Activated CD4-positive, alpha-beta T cell treated with anti-CD3 and anti-CD28 coated beads, Interleukin-2, amount 50 U/mL, for 4 hours (primary cell): ENCODE results near the gene PPP6R3.
"Not testable (repeated sequence)": the region's sequence is repeated elsewhere in the genome, so short reads cannot be mapped to it uniquely, and the experiment has no call there.

ENCODE experiments used
- DNase-seq, 2 experiments: peaks; one replicate each; pipeline ENCODE4 v3.0.0-alpha.2; 2020

Gene PPP6R3

GRCh38 chr11:68459886-68460740 lies 439 bp upstream of the PPP6R3 start:
- DNase-seq: peak; percentile 92 to 94

GRCh38 chr11:68461575-68461917 lies 994 bp downstream of the PPP6R3 start:
- DNase-seq: no peak

- no peak for DNase-seq
These were observed 3.2 kb downstream of the PPP6R3 start for GRCh38 chr11:68463714-68464113.

GRCh38 chr11:68467201-68467834 lies 6.8 kb downstream of the PPP6R3 start:
- no peak for DNase-seq

GRCh38 chr11:68468217-68468828 lies 7.8 kb downstream of the PPP6R3 start:
- no peak for DNase-seq

- DNase-seq: no peak
These were observed 8.6 kb downstream of the PPP6R3 start for GRCh38 chr11:68469122-68469521.

- no peak for DNase-seq
These were observed 9.1 kb downstream of the PPP6R3 start for GRCh38 chr11:68469642-68470041.

- DNase-seq: no peak
These were observed 9.8 kb downstream of the PPP6R3 start for GRCh38 chr11:68470304-68470811.

GRCh38 chr11:68471360-68472340 lies 11.1 kb downstream of the PPP6R3 start:
- DNase-seq: peak; percentile 34 to 35

GRCh38 chr11:68472778-68473177 lies 12.2 kb downstream of the PPP6R3 start:
- no peak for DNase-seq

GRCh38 chr11:68473693-68474092 lies 13.1 kb downstream of the PPP6R3 start:
- DNase-seq: no peak

GRCh38 chr11:68475626-68476025 lies 15.1 kb downstream of the PPP6R3 start:
- DNase-seq: not testable (repeated sequence)

- no peak for DNase-seq
These were observed 18.8 kb downstream of the PPP6R3 start for GRCh38 chr11:68479390-68479789.

- DNase-seq: no peak
These were observed 19.6 kb downstream of the PPP6R3 start for GRCh38 chr11:68480193-68480592.

GRCh38 chr11:68480852-68481510 lies 20.4 kb downstream of the PPP6R3 start:
- DNase-seq: no peak

- DNase-seq: no peak
These were observed 21.2 kb downstream of the PPP6R3 start for GRCh38 chr11:68481579-68482240.

GRCh38 chr11:68488623-68489022 lies 28.1 kb downstream of the PPP6R3 start:
- no peak for DNase-seq

- no peak for DNase-seq
These were observed 34.7 kb downstream of the PPP6R3 start for GRCh38 chr11:68495220-68495729.

- DNase-seq: no peak
These were observed 35.3 kb downstream of the PPP6R3 start for GRCh38 chr11:68495872-68496271.

- no peak for DNase-seq
These were observed 37.2 kb downstream of the PPP6R3 start for GRCh38 chr11:68497761-68498160.

- DNase-seq: no peak
These were observed 37.8 kb downstream of the PPP6R3 start for GRCh38 chr11:68498321-68498720.
